Stimulated activated CD4-positive, alpha-beta T cell treated with anti-CD3 and anti-CD28 coated beads, Interleukin-1b, Interleukin-23, amount 100 ng/mL, for 24 hours (primary cell): ENCODE results near the gene COL16A1.

Source experiments
- DNase-seq, 4 experiments: peaks; one replicate each; pipeline ENCODE4 v3.0.0-alpha.2; 2020; ENCODE audit warnings: low read depth in 4 of 4, low spot score in 1 of 4

COL16A1 gene

DNA sequence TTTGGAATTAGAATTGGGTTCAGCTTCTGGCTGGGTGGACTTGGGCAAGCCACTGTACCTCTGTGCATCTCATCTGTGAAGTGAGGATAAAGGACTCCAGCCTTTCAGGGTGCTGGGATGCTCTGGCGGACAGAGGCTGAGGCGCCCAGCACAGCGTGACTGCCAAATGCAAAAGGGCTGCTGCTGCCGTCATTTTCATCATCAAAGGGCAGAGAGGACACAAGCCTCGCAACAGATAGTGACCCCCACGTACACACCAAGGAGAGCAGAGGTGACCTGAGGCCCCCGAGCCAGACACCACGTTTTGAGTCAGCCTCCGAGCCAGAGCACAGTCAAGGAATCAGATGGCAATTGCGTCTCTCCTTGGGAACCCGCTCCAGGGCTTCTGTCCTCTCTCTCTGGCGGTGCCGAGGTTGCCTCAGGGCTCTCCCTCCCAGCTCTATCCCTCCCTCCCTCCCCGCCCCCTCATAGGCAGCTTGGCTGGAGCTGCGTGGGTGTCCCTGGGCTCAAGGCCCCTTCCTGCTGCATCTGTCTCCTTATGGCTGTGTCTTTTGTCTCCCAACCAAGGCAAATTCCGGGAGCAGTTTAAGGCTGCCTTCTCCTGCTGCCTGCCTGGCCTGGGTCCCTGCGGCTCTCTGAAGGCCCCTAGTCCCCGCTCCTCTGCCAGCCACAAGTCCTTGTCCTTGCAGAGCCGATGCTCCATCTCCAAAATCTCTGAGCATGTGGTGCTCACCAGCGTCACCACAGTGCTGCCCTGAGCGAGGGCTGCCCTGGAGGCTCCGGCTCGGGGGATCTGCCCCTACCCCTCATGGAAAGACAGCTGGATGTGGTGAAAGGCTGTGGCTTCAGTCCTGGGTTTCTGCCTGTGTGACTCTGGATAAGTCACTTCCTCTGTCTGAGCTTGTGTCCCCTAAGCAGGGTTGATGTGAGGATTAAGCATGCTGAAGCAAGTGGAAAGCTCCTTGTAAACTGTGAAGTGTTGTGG is 77.3 kb downstream of the COL16A1 start:
- DNase-seq, result no peak

DNA sequence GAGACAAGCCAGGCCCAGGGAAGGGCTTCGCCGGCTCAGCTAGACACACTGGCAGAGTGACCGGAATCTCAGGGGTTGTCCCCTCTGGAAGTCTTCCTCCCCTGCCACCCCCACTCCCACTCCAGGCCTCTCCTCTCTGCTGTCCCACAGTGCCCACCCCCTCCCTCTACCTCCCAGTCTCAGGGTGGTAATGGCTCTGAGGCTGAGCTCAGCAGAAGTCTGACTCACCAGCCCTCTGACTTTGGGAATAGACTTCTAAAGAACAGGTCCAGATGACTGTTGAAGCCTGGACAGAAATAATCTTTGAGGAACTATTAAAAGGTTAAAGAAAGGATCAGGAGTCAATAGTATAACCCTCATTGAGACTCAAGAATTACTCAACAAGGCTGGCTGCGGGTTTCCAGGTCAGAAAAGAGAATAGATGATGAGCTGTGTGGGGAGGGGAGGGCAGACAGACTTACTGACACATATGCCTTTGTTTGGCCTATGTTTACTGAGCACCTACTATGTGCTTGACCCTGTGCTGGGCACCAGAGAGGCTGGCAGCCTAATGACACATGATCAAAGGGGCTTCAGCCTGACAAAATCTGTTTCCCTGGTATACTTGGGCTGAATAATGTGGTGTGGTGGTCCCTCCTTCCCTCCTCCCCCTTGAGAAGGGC is 78.1 kb downstream of the COL16A1 start:
- no peak for DNase-seq

DNA sequence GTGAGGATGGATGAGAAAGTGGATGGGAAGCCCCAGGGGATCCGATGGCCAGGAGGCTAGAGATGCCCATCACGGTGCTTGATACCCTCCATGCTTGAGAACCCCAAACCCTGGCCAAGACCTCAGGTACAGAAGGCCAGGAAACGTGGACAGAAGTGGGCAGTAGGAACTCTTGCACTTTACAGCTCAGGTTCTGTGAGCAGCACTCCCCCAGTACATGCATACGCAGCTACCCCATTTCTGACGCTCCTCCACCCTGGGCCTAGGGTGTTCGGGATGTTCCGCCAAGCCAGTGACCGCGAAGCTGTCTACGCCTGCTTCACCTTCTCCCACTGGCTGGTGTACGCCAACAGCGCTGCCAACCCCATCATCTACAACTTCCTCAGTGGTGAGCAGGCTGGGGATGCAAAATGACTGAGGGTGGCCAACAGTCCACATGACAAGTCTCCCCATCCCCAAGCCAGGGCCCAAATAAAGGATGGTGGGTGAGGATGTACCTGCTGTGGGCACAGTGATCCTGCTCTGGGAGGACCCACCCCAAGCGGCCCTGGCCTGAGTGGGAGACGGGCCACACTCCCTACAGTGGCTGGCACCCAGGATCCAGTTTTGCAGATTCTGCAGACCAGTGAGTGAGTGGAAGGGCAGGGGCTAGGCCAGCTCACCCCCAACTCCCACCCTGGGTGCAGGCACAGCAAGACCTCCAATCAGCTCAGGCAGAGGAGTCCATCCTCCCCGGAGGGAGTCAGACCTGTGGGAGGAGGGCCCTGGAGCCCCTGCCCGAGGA is 78.9 kb downstream of the COL16A1 start:
- DNase-seq, result no peak

DNA sequence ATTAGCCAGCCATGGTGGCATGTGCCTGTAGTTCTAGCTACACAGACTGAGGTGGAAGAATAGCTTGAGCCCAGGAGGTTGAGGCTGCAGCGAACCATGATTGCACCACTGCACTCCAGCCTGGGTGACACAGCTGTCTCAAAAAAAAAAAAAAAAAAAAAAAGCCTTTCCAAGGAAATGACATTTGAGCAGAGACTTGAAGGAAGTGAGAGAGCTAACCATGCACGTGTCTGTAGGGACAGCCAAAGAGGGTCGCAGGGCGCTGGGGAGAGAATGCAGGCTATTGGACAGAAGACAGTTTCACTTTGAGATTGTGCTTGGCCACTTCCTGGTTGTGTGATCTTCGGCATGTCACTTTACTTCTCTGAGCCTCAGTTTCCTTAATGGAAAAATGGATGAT is 79.5 kb downstream of the COL16A1 start:
- DNase-seq, result no peak

DNA sequence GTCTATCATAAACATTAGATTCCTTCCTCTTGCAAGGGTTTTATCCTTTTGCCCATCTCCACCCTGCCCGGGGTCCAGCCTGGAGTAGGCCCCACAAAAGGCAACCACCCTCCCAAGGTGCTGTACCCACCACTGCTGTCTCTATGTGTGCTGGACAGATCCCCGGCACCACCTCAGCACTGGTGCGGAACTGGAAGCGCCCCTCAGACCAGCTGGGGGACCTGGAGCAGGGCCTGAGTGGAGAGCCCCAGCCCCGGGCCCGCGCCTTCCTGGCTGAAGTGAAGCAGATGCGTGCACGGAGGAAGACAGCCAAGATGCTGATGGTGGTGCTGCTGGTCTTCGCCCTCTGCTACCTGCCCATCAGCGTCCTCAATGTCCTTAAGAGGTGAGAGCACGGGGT is 80.5 kb downstream of the COL16A1 start:
- DNase-seq, result no peak

DNA sequence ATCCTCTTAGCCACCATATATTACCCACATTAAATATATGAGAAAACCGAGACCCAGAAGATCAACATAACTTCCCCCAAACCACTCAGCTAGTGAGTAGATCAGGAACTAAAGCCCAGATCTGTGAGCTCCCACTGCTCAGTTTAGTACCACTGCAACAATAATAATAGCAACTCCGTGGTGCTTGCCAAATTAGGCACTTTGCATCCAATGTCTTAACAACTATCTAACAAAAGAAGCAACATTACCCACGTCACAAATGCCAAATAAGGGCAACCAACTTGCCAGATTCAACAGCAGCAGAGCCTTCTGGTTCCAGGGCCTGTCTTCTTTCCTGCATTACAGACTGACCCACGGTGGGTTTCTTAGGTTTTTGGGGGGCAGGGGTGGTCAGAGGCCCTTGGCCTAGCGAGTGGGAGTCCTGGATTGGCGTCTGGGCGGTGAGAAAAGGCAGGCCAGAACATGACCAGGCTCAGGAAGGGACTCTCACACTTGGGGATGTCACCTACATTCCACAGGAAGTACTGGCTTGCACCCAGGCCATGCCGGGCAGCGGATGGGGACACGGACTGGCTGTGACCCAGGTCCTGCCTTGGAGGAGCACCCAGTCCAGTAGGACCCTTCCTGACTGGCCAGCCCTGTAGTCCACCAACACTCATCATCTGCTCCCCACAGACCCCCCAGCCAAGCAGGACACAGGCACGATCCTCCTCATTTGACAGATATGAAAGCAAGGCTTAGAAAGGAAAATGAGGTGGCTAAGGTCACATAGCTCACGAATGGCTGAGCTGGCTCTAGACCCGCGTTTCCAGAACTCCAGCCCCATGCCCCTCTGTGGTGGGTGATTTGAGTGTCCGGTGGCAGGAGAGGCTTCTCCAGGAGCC is 81.7 kb downstream of the COL16A1 start:
- DNase-seq, result no peak

DNA sequence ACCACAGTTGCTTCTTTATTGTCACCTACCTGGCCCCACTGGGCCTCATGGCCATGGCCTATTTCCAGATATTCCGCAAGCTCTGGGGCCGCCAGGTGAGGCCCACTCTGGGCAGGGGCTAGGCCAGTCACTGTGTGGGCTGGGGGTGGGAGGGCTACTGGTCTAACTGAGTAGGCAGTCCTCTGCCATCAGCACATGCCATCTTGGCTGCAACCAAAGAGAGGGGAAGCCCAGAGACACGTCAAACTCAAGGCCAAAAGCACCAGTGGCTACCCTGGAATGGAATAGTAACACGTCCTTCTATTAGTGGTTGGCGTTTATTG is 82.4 kb downstream of the COL16A1 start:
- no peak for DNase-seq

DNA sequence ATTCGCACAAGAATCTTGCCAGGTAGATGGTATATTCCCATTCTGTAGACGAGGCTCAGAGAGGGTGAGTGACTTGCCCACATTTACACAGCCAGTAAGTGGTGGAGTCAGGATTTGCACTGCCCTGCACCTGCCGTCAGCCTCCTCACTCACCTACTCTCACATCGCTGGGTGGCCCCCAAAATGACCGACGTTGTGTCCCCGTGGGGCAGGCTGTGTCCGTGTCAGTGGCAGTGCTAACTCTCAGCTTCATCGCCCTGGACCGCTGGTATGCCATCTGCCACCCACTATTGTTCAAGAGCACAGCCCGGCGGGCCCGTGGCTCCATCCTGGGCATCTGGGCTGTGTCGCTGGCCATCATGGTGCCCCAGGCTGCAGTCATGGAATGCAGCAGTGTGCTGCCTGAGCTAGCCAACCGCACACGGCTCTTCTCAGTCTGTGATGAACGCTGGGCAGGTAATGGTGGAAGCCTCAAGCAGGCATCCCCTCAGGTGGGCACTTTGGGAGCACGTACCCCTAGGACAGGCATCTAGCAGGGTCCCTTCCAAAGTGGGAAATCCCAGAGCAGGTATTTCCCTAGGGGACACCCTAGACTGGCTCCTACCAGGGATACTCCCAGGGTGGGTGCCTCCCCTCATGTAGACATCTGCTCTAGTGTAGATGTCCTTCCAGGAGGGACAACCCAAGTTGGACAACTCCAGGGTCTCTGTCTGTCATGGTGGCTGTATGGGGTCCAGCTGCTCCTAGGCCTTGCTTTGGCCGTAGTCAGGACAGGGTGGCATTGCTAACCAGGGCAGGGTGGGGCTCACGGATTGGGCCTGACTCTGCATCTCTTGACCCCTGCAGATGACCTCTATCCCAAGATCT is 83.0 kb downstream of the COL16A1 start:
- no peak for DNase-seq

DNA sequence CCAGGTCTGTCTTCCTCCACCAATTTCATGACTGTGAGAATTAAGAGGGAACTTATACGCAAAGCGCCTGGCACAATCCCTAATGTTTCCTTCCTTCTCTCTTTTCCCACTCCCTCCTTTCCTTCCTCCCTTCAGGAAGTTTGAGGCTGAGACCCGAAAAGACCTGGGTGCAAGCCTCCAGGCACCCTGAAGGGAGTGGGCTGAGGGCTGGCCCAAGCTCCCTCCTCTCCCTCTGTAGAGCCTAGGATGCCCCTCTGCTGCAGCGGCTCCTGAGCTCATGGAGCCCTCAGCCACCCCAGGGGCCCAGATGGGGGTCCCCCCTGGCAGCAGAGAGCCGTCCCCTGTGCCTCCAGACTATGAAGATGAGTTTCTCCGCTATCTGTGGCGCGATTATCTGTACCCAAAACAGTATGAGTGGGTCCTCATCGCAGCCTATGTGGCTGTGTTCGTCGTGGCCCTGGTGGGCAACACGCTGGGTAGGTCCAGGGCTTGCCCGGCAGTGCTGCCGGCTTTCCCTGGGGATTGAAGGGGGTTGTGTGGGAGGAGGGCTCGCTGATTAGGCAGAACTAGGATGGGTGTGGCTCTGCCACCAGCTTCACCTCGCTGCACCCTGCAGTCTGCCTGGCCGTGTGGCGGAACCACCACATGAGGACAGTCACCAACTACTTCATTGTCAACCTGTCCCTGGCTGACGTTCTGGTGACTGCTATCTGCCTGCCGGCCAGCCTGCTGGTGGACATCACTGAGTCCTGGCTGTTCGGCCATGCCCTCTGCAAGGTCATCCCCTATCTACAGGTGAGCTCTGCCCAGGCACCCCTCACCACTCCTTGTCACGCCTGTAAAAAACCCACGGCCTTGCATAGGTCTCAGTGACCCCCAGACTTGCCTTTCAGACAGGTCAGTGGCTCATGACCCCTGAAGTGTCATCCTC is 84.6 kb downstream of the COL16A1 start:
- DNase-seq, result no peak

DNA sequence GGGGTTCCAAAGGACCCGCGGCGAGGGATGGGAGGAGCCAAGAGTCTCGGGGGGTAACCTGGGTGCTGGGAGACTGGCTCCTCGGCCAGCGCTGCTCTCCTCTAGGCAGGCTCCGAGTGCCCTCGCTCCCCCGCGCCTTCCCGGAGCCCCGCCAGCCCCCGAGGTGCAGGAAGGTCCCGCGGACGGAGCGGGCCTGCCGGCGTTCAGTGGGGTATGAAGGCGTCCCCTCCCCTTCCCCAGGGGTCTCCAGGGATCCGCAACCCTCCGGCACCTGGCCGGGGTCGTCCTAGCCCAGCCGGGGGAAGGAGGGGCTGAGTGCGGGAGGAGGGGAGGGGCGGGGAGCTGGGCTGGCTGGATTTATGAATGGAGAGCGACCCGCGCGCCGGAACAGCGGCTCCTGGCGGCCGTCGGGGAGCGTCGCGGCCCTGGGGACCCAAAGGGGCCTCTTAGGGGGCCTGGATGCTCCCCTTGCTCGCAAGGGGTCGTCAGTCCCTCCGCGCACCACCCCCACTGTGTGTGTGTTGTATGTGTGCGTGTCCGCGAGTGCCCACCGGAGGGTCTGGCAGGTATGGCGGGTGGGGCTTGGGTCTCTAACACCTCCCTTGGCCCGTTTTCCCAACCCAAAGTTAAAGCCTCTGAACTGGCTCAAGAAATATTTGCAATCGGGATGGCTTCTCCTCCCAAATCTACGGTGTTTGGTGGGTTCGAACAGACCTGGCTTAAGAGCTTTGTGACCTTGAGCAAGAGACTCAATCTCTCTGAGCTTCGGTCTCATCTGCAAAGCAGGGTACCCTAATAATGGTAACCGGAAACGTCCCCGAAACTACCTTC is 85.7 kb downstream of the COL16A1 start:
- DNase-seq, result peak; percentile 8 to 29 (median 20)

DNA sequence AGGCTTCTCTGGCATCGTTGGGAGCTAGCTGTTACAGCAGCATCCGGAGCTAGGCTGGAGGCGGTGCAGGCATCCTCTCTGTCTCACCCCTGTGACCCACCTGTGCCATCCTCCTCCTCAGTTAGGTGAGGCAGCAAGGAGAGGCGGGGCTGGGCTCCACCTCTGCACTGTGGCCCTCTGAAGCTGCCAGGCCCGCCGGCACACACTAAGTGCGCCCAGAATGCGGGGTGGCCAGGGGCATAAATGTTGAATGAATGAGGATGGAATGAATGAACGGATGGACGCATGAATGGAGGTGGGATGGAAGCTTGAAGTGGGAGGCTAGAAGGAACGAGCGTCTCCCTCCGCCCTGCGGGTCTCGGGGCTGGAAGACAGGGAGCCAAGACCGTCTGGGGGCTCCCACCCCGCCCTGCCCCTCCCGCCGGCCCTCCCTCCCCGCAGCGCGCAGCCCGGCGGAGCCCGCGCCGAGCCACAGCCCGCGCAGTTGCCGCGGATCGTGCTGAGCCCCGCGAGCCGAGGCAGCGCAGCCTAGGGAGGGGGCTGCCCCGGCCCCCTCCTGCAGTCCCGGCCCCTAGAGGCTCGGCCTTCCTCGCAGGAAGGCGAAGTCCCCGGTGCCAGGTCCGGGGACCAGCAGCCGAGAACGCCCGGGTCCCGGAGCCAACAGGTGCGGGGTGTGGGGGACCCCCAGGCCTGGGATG is 86.5 kb downstream of the COL16A1 start, which contains the start of gene HCRTR1:
TSS of gene HCRTR1 (plus strand) at position 472 of the 698 bp plus-strand sequence. CDS start 1,504 bp downstream, outside the sequence.
- no peak for DNase-seq

DNA sequence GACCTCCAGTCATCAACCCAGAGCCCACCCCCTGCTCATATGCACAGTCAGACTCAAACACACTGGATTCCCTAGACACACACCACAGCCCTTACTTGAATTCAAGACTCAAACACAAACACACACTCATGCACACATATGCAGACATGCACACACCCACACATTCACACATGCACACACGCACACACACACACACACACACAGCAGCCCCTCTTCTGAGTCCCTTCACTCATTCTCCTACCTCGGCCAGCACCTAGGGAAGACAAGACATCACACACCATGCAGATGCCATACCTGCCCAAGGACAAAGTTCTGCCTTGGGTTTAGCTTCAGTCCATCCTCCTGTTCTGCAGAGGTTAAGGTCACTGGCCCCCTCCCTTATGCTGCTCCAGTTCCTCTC is 87.9 kb downstream of the COL16A1 start:
- DNase-seq, result no peak

DNA sequence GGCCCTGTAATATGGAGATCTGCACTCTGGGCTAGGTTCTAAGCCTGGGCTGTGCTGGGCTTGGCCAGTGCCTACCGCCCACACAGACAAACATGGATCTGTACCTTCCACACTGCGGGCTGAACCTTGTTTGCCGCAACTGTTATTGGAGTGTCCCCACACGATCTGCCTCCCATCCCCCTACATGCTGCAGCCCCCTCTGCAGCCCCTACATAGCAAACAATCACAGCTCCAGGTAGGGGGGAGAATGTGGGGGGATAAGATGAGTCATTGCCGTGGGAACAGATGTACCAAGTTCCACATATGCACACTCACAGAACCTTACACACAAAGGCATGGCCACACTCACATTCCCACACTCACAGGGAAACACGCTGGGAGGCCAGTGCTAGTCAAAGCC is 88.4 kb downstream of the COL16A1 start:
- no peak for DNase-seq

DNA sequence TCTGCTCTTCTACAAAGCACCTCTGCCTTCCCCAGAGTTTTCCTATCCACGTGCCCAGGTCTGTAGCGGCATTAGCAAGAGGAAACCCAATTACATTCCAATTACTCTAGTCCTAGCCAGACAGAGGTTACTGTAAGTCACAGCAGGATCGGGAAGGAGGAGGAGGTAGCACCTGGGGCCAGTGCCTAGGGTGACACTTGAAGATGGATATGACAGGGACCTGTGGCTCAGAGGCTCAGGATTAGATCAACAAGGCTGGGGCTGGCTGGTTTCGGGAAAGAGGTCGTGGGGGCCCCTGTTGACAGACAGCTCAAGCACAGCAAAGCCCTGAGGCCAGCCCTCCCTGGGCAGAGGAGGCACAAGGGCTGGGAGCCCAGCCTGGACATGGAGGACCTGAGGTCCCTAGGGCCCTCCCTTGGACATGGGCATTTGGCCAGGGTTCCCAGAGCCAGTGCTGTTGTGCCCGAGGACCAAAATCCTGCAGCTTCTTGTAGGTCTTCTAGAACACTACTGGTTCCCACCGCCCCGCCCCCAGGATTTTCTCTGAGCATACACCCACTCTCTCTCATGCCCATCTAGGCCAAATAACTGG is 89.3 kb downstream of the COL16A1 start:
- no peak for DNase-seq

DNA sequence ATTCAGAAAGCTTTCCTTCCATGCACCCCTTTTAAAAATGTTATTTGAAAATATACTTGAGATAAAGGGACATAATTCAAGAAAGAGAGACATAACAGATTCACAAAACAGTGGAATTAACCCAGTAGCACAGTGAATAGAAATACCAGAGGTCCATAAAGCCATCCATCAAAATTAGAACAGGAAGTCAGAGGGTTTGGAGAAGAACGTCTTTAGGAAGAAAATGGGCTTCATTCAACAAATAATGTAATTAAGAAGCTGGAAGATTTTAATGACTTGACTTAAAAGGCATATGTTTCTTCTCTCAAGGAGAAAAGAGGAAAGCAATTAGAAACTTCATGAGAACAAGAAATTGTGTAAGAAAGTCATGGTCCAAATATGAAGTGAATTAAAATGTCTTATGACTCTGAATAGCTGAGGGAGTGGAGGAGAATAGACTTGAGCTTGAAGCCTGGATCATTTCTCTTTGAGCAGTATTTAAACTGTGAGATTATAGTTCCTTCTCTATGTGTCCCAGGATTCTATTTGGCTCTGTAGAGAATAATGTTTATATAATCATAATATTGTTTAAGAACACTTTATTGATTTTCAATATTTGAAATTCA is 94.2 kb downstream of the COL16A1 start:
- DNase-seq, result no peak

DNA sequence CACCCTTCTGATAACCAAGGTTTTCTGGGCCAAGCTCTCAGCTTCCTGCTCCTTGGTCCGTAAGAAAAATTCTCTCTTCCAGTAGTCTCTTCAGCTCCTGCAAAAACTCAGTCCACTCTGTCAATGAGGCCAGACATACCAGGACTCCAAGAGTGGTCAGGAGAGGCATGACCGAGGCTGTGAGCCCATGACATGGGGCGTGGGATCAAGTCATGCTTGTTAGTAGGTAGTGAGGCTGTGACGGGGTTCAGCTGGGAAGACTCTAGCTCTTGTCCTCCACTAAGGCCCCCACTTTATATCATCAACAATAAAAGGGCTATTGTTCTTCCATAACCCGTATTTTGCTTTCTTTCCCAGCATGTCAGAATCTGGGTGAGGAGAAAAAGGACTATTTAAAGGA is 96.5 kb downstream of the COL16A1 start:
- no peak for DNase-seq
